Prostate gland (tissue), 2 donors: Measurements from ENCODE around the gene HCK.

Experiments
- POLR2A ChIP-seq: fragments of 450-650 bp; IDR thresholded peaks from one replicate; pipeline ENCODE4 v1.6.1; 2016; ENCODE audit warnings: antibody characterized with exemption, mild to moderate bottlenecking
- TF ChIP-seq, protein P1 (sequence below), 4 experiments: fragments of 200-600 bp in 2 of 4; fragments of 450-650 bp in 2 of 4; sonication (generic) in 2 of 4; IDR thresholded peaks; 1 replicate in 3 of 4; 2 replicates in 1 of 4; pipeline ENCODE4 v1.5.1; 2016 to 2019; ENCODE audit warnings: antibody characterized with exemption in 4 of 4, mild to moderate bottlenecking in 2 of 4, moderate library complexity in 2 of 4

DNA sequence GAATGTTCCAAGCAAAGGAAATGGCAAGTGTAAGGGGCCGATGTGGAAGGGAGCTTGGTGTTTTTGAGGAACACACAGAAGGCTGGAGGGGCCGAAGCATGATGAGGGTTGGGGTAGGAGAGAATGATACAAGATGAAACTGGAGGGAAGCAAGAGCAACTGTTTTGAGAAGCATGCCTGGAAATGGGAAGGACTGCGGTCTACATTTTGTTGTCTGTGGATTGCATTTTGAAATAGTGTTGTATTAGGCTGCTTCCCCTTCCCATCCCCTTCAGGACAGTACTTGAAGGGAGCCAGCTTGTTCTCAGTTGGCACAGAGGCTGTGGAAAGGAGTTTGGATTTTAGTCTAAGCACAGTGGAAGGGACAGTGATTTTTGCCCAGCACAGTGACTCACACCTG lies 59.7 kb downstream of the HCK start:
- TF ChIP-seq, protein P1, sequence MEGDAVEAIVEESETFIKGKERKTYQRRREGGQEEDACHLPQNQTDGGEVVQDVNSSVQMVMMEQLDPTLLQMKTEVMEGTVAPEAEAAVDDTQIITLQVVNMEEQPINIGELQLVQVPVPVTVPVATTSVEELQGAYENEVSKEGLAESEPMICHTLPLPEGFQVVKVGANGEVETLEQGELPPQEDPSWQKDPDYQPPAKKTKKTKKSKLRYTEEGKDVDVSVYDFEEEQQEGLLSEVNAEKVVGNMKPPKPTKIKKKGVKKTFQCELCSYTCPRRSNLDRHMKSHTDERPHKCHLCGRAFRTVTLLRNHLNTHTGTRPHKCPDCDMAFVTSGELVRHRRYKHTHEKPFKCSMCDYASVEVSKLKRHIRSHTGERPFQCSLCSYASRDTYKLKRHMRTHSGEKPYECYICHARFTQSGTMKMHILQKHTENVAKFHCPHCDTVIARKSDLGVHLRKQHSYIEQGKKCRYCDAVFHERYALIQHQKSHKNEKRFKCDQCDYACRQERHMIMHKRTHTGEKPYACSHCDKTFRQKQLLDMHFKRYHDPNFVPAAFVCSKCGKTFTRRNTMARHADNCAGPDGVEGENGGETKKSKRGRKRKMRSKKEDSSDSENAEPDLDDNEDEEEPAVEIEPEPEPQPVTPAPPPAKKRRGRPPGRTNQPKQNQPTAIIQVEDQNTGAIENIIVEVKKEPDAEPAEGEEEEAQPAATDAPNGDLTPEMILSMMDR (IDR thresholded peaks at IDR 0.05), result no peak
- no peak for TF ChIP-seq POLR2A
